B cell (primary cell): ENCODE data around the gene MTMR4.

Experiments used
- EZH2 ChIP-seq: IDR thresholded peaks from 2 replicates; pipeline ENCODE4 v1.6.1; 2012; ENCODE audit warnings: borderline replicate concordance, low read depth, mild to moderate bottlenecking, moderate library complexity, low read length; ENCODE audit not compliant: insufficient read depth, poor library complexity, severe bottlenecking
- TF ChIP-seq, protein P1 (sequence below): fragments of 200-600 bp; IDR thresholded peaks from one replicate; pipeline ENCODE4 v1.8.0; 2022; ENCODE audit warnings: antibody characterized with exemption, mild to moderate bottlenecking

DNA sequence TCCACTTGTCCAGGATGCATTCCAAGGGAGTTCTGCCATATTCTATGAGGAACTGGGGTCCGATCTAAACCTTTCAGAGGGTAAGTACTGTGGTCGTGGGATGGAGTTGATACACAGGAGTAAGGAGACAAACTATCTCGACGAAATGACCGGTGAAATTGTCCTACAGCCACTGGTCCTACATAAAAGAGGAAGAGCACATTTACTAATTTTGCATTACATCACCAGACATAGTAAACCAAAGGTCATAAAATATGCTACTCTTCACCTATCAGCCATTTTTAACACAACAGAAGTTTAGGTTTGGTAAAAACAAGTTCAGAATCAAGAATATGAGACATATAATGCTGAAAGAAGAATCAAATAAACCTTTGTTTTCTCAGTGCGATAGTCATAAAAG, 34.3 kb downstream of the MTMR4 start:
- TF ChIP-seq, protein P1, sequence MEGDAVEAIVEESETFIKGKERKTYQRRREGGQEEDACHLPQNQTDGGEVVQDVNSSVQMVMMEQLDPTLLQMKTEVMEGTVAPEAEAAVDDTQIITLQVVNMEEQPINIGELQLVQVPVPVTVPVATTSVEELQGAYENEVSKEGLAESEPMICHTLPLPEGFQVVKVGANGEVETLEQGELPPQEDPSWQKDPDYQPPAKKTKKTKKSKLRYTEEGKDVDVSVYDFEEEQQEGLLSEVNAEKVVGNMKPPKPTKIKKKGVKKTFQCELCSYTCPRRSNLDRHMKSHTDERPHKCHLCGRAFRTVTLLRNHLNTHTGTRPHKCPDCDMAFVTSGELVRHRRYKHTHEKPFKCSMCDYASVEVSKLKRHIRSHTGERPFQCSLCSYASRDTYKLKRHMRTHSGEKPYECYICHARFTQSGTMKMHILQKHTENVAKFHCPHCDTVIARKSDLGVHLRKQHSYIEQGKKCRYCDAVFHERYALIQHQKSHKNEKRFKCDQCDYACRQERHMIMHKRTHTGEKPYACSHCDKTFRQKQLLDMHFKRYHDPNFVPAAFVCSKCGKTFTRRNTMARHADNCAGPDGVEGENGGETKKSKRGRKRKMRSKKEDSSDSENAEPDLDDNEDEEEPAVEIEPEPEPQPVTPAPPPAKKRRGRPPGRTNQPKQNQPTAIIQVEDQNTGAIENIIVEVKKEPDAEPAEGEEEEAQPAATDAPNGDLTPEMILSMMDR: no peak
- TF ChIP-seq EZH2: no peak
